SK-N-SH treated with all-trans-retinoic acid at 6 μM for 48 hours (cell line): Measurements from ENCODE around the gene MATN4.

Experiments used
- ARNTL ChIP-seq: fragments of 450-650 bp; formaldehyde crosslinking; IDR thresholded peaks from 2 replicates; pipeline ENCODE4 v1.5.0; 2020; ENCODE audit warnings: low read depth, mild to moderate bottlenecking, moderate library complexity, borderline replicate concordance
- CSDC2 ChIP-seq: fragments of 250-450 bp; sonication (Bioruptor Pico); IDR thresholded peaks from 2 replicates; pipeline ENCODE4 v1.5.0; 2020; ENCODE audit warnings: mild to moderate bottlenecking, moderate library complexity
- GLIS3 ChIP-seq: fragments of 250-450 bp; sonication (Bioruptor Pico); IDR thresholded peaks from 2 replicates; pipeline ENCODE4 v1.5.0; 2020; ENCODE audit warnings: mild to moderate bottlenecking, moderate library complexity
- RARB ChIP-seq: fragments of 250-450 bp; sonication (Bioruptor Pico); IDR thresholded peaks from 2 replicates; pipeline ENCODE4 v1.8.0; 2021; ENCODE audit warnings: mild to moderate bottlenecking, moderate library complexity
- TCF4 ChIP-seq: fragments of 250-450 bp; sonication (Bioruptor Pico); IDR thresholded peaks from 2 replicates; pipeline ENCODE4 v1.8.0; 2021; ENCODE audit warnings: mild to moderate bottlenecking, moderate library complexity, borderline replicate concordance
- ZFP3 ChIP-seq: fragments of 250-450 bp; sonication (Bioruptor Pico); IDR thresholded peaks from 2 replicates; pipeline ENCODE4 v1.5.0; 2020; ENCODE audit warnings: mild to moderate bottlenecking, moderate library complexity
- ZFP30 ChIP-seq: fragments of 450-650 bp; formaldehyde crosslinking; IDR thresholded peaks from 2 replicates; pipeline ENCODE4 v1.5.0; 2022; ENCODE audit warnings: mild to moderate bottlenecking, moderate library complexity
- ZNF565 ChIP-seq: fragments of 450-650 bp; formaldehyde crosslinking; conservative IDR thresholded peaks from 2 replicates; pipeline ENCODE4 v1.5.0; 2020; ENCODE audit warnings: low read depth, mild to moderate bottlenecking, moderate library complexity
- TF ChIP-seq, protein P1 (sequence below): fragments of 250-450 bp; sonication (Bioruptor Pico); IDR thresholded peaks from 2 replicates; pipeline ENCODE4 v1.5.1; 2020; ENCODE audit warnings: low read depth, mild to moderate bottlenecking, moderate library complexity
- TF ChIP-seq, protein P2 (sequence below): fragments of 250-450 bp; sonication (Bioruptor Pico); IDR thresholded peaks from 2 replicates; pipeline ENCODE4 v1.8.0; 2020; ENCODE audit warnings: mild to moderate bottlenecking, moderate library complexity, borderline replicate concordance

DNA sequence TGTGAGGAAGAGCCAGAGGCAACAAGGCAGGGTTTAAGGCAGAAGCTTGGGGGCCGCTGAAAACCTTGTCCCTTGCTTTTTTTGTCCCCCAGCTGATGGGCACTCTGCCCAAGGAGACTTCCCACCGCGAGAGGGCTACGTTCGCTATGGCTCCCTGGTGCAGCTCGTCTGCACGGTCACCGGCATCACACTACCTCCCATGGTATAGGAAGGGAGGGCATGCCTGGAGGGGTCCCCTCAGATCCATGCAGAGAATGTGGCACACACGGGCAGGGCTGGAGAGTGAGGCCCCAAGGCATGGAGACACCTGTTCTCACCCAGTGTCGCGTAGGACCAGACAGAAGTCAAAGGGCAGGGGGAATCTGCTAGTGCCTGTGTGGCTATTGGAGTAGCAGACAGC lies 5.8 kb upstream of the MATN4 start:
- TF ChIP-seq ZFP30 (CRISPR knock-in tag) (no peak), GLIS3 (CRISPR knock-in tag) (no peak), RARB (CRISPR knock-in tag) (no peak), CSDC2 (no peak), TCF4 (no peak), ZNF565 (CRISPR knock-in tag) (no peak), ZFP3 (no peak), ARNTL (no peak)
- TF ChIP-seq, protein P1, sequence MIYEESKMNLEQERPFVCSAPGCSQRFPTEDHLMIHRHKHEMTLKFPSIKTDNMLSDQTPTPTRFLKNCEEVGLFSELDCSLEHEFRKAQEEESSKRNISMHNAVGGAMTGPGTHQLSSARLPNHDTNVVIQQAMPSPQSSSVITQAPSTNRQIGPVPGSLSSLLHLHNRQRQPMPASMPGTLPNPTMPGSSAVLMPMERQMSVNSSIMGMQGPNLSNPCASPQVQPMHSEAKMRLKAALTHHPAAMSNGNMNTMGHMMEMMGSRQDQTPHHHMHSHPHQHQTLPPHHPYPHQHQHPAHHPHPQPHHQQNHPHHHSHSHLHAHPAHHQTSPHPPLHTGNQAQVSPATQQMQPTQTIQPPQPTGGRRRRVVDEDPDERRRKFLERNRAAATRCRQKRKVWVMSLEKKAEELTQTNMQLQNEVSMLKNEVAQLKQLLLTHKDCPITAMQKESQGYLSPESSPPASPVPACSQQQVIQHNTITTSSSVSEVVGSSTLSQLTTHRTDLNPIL, result no peak
- TF ChIP-seq, protein P2, sequence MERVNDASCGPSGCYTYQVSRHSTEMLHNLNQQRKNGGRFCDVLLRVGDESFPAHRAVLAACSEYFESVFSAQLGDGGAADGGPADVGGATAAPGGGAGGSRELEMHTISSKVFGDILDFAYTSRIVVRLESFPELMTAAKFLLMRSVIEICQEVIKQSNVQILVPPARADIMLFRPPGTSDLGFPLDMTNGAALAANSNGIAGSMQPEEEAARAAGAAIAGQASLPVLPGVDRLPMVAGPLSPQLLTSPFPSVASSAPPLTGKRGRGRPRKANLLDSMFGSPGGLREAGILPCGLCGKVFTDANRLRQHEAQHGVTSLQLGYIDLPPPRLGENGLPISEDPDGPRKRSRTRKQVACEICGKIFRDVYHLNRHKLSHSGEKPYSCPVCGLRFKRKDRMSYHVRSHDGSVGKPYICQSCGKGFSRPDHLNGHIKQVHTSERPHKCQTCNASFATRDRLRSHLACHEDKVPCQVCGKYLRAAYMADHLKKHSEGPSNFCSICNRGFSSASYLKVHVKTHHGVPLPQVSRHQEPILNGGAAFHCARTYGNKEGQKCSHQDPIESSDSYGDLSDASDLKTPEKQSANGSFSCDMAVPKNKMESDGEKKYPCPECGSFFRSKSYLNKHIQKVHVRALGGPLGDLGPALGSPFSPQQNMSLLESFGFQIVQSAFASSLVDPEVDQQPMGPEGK, result no peak
